GM19239 (cell line): ENCODE results near the gene GPS1.

ENCODE experiments used
- DNase-seq: peaks from one replicate; pipeline ENCODE4 v3.0.0; 2011; ENCODE audit warnings: low spot score; ENCODE audit not compliant: insufficient read length
- FAIRE-seq: peaks from 2 replicates; lab custom pipeline; 2011; peaks lifted over from hg19 to GRCh38; lab: Jason Lieb, UNC

Gene GPS1

DNA sequence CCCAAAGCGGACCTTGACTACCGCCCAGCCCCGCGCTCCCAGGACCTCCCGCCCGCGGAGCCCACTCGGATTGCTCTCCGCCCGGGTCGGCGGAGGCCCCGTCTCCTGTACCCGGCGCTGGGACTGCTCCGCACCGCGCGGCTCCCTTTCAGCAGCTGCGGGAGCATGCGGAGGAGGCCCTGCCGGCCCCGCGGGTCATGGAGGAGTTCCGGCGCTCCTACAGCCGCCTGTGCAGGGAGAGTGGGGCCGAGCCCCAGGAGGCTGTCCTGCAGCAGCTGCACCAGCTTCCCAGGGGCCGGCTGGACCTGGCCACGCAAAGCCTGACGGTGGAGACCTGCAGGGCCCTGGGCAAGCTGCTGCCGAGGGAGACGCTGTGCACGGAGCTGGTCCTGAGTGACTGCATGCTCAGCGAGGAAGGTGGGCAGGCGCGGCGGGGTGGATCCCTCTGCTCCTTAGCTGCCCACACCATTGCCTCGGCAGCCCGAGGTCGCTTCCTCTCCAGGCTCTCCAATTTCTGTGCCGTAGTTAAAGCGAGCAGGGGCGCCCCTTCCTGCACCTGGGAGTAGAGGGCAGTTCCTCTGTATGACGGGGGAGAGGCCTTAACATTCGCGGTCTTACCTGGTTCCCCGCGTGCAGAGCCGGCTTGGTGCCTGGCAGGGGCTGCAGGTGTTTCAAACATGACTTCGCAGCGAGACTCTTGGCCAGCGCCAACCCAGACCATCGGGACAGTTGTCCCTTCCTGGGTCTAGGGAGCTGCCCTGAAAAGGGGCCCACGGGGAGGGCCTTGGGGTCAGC lies 28.1 kb upstream of the GPS1 start:
- FAIRE-seq = peak; percentile 85

DNA sequence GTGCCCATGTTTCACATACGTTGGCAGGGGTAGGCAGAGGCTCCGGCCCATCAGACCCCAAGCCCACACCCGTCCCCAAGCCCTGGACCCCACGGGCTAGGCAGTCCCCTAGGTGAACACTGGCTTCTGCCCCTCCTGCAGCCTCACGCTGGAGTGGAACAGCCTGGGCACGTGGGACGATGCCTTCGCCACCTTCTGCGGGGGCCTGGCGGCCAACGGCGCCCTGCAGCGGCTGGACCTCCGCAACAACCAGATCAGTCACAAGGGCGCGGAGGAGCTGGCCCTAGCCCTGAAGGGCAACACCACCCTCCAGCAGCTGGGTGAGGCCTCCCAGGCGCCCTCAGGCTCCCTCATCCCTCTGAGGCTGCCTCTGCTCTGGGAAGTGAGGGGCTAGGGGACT lies 26.8 kb upstream of the GPS1 start:
- no peak for FAIRE-seq
- no peak for DNase-seq

More for the DNA sequence above, 28.1 kb upstream of the GPS1 start:
- no peak for DNase-seq

DNA sequence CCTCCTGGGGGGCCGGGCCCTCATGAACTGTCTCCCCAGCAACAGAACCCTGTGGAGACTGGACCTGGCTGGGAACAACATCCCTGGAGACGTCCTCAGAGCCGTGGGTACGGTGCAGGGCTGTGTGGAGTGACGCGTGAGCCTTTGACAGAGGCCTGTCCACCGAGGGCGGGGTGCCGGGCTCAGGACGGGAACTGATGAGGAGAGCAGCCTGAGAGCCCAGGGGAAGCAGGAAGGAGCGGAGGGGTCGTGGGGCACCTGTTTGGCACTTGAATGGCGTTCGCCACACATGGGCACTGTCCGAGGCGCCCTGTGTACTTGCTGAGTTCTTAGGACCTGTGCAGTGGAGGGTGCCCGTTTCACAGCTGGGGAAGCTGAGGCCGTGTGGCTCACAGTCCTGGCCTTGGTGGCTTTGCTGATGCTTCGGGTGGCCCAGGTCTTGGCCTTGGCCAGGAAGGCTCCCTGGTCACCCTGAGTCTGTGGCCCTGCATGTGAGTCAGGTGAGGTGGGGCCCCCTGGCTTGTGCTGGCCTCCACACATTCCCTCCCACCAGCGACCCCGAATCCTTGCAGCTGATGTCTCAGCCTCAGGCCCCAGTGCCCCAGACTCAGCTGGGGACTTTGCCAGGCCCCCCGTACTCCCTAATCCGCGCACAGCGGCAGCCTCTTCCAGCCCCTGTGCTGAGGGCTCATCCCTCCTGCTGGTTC lies 26.1 kb upstream of the GPS1 start:
- no peak for DNase-seq
- FAIRE-seq = no peak

DNA sequence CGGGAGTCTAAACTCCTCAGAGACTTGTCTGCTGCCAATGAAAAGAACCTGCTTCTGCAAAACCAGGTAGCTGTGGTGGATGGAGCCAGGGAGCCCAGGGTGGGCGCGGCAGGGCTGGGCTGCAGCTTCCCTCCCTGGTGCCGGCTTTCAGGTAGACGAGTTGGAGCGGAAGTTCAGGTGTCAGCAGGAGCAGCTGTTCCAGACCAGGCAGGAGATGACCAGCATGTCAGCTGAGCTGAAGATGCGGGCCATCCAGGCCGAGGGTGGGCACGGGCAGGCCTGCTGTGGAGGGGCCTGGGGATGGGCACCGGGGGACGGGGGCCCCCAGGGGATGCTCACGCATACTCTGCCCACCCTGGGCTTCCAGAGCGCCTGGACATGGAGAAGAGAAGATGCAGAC lies 23.5 kb upstream of the GPS1 start:
- DNase-seq = no peak
- no peak for FAIRE-seq

DNA sequence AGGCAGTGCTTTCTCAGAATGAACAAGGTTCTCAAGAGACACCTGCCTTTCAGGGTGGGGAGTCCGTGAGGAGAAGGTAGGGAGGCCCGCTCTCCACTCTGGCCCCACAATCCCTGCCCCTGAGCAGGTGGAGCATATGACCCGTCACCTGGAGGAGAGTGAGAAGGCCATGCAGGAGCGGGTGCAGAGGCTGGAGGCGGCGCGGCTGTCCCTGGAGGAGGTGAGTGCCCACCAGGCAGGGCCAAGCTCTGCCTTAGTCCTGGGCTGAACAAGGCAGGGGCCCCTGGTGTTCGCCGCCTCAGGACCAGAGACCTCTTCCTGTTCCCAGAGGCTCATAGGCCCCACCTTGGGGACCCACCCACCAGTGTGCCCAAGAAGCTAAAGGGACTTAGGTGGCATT lies 22.7 kb upstream of the GPS1 start:
- FAIRE-seq = no peak
- DNase-seq = no peak

DNA sequence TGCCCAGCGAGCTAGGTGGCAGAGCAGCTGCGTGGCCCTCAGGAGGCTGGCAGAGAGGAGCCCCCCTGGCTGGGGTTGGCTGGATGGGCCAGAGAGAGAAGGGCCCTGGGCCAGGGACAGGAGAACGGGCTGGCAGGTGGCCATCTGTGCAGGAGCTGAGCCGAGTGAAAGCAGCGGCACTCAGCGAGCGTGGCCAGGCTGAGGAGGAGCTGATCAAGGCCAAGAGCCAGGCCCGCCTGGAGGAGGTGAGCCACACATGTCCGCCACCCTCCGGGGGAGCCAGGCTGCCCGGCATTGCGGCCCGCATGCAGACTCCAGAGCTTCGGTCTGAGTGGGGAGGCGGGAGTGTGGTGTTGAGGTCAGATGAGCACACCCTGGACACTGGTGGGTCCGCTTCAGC lies 22.3 kb upstream of the GPS1 start:
- DNase-seq = no peak
- FAIRE-seq = no peak

DNA sequence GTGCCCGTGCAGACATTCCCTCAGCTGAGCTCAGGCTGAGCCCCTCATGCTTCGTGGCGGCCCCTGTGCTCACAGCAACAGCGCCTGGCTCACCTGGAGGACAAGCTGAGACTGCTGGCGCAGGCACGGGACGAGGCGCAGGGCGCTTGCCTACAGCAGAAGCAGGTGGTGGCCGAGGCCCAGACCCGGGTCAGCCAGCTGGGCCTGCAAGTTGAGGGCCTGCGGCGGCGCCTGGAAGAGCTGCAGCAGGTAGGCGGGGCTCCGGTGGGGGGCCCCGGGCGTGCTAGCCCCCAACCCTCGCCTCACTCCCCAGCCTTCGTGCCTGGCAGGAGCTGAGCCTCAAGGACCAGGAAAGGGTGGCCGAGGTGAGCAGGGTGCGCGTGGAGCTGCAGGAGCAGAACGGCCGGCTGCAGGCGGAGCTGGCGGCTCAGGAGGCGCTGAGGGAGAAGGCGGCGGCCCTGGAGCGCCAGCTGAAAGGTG lies 21.7 kb upstream of the GPS1 start:
- FAIRE-seq (no peak), DNase-seq (no peak)

DNA sequence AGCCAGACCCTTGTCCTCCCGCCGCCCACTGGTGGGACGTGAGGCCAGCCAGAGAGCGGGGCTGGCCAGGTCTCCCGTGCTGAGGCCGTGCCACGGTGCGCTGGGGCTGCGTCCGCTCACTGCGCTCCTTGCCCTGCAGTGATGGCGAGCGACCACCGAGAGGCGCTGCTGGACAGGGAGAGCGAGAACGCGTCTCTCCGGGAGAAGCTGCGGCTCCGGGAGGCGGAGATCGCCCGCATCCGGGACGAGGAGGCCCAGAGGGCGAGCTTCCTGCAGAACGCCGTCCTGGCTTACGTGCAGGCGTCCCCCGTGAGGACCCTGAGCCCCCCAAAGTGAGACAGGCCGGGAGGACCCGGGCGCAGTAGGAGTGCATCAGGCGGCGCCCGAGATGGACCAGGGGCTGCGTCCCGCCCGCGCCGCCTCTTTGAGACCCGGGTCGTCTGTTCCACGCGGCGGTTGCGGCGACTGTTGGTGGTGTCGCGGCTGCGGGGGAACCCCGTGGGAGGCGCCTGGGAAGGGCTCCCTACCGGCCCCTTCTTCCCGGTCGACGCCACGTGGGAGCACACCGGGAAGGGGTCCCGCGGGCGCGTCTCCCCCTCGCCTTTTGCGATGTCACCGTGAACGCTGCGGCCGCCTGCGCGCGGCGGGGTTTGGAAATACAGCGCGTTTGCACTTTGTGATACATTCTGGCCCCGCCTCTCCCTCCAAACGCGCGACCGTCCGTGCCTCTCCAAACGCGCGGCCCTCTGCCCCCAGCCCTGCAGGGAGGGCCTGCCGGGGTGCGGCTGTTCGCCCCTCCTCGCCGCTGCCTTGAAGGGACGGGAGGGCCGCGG lies 21.0 kb upstream of the GPS1 start:
- peak; percentile 89 for FAIRE-seq
- DNase-seq = peak; percentile 96

DNA sequence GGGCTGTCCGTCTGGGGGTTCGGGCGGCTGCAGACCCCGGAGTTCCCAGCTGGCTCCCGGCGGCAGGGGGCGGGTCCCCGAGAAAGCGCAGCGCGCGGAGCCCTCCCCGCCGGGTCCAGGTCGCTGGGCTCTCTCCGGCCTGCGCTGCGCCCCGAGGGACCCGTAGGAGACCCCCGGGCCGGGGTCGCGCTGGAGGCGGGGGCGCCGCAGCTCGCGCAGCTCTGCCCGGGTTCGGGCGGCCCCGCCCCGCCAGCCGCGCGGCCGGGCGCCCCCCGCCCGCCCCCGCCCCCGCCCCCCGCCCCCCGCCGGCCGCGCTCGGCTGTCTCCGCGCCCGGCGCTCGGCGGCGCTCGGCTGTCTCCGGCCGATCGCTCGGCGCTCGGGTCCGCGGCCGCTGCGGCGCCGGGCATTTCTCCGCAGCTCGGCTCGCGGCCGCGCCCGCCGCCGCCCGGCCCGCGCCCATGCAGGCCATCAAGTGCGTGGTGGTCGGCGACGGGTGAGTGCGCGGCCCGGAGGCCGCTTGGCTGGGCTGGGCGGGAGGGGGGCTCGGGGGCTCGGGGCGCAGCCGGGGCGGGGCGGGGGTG lies 20.3 kb upstream of the GPS1 start, which contains the start of gene RAC3:
Gene RAC3, plus strand, starts transcription at position 376 of the 582 bp plus-strand sequence. Its CDS starts 84 bp downstream, at position 460.
- DNase-seq (peak; percentile 68), FAIRE-seq (no peak)

DNA sequence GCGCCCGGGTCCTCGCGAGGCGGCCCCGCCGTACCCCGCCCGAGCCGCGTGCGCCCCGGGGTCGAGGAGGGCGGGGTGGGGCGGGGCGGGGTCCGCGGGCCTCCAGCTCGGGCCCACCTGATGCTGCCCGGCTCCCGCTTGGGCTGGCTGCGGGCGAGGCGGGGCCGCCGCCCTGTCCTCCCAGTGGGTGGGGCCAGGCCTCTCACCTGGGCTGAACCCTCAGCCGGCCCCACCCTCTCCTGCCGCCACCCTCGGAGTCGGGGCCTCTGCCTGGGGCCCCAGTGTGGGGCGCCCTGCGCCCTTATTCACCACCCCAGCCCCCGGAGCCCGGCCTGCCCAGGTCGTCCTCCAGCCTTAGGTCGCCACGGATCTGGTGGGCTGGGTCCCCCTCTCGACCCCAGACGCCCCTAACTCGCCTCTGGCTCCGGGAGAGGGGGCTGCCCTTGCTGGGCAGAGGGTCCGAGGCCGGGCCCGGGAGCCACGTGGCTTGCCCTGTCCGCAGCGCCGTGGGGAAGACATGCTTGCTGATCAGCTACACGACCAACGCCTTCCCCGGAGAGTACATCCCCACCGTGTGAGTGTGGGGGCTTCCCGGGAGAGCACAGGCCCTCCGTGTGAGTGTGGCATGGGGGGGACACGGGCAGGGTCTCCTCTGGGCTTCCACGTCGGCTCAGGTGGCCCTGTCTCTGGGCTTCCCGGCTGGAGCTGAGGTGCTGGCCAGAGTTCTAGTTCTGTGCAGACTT lies 19.6 kb upstream of the GPS1 start:
- FAIRE-seq (no peak), DNase-seq (no peak)

DNA sequence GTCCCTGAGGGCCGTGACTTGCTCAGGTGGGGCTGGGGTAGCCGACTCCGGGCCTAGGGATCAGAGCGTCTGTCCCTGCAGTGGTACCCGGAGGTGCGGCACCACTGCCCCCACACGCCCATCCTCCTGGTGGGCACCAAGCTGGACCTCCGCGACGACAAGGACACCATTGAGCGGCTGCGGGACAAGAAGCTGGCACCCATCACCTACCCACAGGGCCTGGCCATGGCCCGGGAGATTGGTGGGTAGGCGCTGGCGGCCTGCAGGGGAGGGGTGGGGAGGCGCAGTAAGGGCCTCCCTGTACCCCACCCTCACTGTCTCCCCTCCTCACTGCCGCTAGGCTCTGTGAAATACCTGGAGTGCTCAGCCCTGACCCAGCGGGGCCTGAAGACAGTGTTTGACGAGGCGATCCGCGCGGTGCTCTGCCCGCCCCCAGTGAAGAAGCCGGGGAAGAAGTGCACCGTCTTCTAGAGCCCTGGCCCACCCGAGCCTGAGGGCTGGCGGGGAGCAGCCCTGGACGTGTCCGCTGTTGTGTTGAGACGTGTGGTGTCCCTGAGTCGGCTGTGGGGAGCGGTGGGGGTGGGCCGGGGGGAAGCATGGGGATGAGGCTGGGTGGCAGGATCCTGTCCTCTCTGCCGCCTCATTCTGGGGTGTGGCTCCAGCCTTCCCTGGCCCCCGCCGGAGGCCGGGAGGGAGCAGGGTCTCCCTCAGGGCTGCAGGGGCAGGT lies 18.2 kb upstream of the GPS1 start:
- FAIRE-seq = no peak
- no peak for DNase-seq

DNA sequence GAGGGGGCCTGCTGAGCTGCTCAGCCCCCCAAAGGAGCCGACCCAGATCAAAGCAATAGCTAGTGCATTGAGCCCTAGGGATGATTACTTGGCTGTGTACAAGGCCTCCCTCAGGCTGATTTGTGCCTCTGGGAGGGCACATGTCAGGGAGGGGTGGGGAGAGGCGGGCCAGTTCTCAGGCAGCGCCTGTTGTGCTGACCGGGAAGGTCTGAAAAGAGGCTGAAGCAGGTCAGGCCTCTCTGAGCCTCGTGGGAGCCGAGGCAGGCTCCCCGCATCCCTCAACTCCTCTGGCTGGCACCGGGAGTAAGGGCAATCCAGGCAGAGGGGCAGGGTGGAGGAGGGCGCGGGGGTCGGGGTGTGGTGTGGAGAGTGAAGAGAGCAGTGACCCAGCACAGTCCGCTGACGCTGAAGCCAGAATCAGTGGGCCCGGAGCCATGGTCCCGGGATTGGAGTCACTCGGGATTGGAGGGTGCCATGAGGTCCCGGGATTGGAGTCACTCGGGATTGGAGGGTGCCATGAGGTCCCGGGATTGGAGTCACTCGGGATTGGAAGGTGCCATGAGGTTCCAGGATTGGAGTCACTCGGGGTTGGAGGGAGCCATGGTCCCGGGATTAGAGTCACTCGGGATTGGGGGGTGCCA lies 17.2 kb upstream of the GPS1 start:
- no peak for DNase-seq
- FAIRE-seq = no peak

DNA sequence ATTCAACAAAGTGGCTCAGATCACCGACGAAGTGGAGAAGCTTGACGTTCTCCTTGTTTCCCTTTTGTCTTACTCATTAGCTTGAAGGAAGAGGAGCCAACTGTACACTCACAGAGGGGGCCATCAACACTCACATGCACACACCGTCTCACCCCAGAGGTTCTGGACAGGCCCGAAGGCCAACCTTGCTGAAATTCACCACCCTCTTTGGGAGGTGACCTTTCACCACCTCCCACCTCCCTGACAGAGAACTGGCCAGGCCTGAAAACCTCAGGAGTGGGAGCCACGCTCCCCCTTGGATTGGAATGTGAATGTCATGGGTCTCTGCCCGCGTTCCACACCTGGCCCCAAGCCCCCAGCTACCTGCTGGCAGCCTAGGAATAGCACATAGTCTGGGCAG lies 16.2 kb upstream of the GPS1 start:
- no peak for DNase-seq
- no peak for FAIRE-seq

DNA sequence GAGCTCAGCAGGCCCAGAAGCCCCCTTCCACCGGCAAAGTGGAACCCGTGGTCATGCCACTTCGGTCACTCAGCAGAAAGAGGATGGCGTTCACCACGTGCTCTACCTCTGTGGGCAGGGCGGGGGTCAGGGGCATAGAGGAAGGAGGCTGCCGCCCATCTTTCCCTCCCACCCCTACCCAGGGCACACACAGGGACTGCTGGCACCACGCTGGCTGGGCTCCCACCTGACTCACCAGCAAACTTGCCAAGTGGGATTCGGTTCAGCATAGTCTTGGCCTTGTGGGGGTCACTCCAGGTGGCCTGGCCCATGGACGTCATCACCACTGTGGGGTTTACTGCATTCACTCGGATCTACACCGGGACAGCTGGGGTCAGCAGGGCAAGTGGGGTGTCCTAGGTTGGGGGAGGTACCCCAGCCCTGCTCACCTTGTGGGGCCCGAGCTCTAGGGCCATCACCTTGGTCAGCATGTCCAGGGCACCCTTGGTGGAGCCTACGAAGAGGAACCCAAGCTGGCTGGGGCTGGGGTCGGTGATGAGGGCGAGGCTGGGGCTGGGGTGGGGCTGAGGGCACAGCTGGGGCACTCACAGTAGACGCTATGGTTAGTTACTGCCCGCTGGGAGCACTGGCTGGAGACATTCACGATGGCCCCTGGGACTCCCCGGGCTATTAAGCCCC lies 15.6 kb upstream of the GPS1 start:
- DNase-seq (no peak), FAIRE-seq (no peak)

DNA sequence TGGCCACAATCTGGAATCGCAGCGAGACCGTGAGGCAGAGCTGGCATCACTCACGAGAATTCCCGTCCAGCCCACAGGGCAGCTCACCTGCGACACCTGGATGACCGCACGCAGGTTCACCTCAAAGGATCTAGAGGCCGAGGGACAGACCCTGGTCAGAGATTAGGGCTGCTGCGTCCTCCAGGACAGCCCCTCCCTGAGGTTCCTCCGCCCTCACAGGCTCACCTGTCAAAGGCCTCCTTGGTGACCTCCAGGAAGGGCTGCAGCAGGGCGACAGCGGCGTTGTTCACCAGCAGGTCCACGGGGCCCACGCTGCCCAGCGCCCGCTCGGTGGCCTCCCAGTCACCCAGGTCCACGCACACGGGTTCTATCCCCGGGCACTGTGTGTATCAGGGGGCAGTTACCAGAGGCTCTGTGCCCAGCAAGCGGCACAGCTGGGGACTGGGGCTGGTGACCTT lies 15.0 kb upstream of the GPS1 start:
- FAIRE-seq (no peak), DNase-seq (no peak)

DNA sequence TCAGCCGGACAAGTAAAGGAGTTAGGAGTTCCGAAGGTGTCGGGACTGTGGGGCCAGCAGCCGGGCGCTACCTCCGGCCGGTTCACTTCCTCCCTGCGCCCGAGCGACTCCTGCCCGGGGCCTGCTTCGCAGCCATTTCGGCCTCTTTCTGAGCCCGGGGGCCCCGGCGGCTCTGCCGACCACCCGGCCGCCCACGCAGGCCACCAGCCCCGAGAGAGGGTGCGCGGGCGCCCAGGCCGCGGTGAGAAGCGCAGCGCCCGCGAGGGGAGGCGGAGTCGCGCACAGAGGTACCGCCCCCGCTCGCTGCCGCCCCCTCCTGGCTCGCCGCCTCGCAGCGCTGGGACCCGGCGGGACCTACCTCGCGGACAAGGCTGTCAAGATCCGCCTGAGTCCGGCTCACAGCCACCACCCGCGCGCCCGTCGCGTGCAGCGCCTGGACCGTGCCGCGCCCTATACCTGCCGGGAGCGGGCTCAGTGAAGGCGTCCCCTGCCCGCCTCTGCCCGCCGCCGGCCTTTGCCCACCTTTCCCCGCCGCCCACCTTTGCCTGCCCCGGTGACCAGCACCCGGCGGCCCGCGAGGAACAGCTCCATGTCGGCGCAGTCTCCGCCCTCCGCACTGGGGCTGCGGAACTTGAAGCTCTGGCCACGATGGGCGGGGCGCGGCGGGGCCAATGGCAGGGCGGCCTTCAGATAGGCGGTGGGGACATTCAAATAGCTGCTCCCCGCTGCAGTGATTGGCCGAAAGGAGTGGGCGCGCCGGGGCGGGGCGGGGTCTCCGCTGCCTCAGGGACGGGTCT lies 14.4 kb upstream of the GPS1 start, which contains the start of gene DCXR:
Gene DCXR, minus strand, starts transcription at position 606 of the 797 bp plus-strand sequence. Its CDS starts 15 bp downstream, at position 591.
- FAIRE-seq = peak; percentile 95

DNA sequence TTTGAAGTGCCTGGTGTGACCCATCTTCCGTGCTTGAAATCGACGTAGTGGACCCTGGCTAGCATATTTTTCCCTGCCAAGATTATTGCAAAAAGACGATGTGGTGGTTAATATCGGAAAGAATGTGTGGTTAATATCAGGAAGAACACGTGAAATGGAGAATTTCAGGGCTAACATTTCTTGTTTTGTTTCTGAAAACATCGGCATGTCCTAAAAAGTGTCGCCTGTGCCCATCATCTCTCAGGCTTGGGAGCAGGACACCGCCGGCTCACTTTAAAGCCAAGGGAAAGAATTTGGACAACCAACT lies 13.9 kb upstream of the GPS1 start:
- DNase-seq = no peak
- no peak for FAIRE-seq

More for the DNA sequence above, 14.4 kb upstream of the GPS1 start, which contains the start of gene DCXR:
- DNase-seq = peak; percentile 99
